ENCODE results near the gene NME9. TPM values are rescaled to one million over a fixed set of nuclear protein-coding genes. Genes with fewer than 3 reads are reported as not detected.

The NME9 gene
- total RNA-seq, 1 donor from 2014 or later: 0.48 TPM

- DNase-seq (ENCODE audit: low spot score): no peak
These were observed 46.8 kb downstream of the NME9 start for GRCh38 chr3:138282836-138283235.

- no peak for DNase-seq (ENCODE audit: low spot score)
These were observed 48.1 kb downstream of the NME9 start for GRCh38 chr3:138281561-138281960.

- no peak for DNase-seq (ENCODE audit: low spot score)
These were observed 58.4 kb downstream of the NME9 start for GRCh38 chr3:138271189-138271794.

GRCh38 chr3:138270245-138270644 lies 59.4 kb downstream of the NME9 start:
- no peak for DNase-seq (ENCODE audit: low spot score)

GRCh38 chr3:138267083-138267482 lies 62.6 kb downstream of the NME9 start:
- no peak for DNase-seq (ENCODE audit: low spot score)

GRCh38 chr3:138265745-138266144 lies 63.9 kb downstream of the NME9 start:
- DNase-seq (ENCODE audit: low spot score): no peak

- DNase-seq (ENCODE audit: low spot score): no peak
These were observed 66.5 kb downstream of the NME9 start for GRCh38 chr3:138263104-138263503.

- peak; percentile 6 for DNase-seq (ENCODE audit: low spot score)
These were observed 69.0 kb downstream of the NME9 start for GRCh38 chr3:138260611-138261010.

- no peak for DNase-seq (ENCODE audit: low spot score)
These were observed 70.5 kb downstream of the NME9 start for GRCh38 chr3:138259126-138259525.

GRCh38 chr3:138257986-138258385 lies 71.7 kb downstream of the NME9 start:
- peak; percentile 54 for DNase-seq (ENCODE audit: low spot score)

- no peak for DNase-seq (ENCODE audit: low spot score)
These were observed 73.6 kb downstream of the NME9 start for GRCh38 chr3:138256022-138256421.

GRCh38 chr3:138254216-138254615 lies 75.4 kb downstream of the NME9 start:
- no peak for DNase-seq (ENCODE audit: low spot score)

- DNase-seq (ENCODE audit: low spot score): no peak
These were observed 76.0 kb downstream of the NME9 start for GRCh38 chr3:138253609-138254008.

Other genes with a start within 250 kb of the NME9 start
- 15.9 TPM for gene DZIP1L, start 214.2 kb downstream of the NME9 start, total RNA-seq (ENCODE audit: insufficient read depth, low replicate concordance)
- 0.96 TPM for gene A4GNT, start 197.5 kb downstream of the NME9 start, total RNA-seq (ENCODE audit: insufficient read depth, low replicate concordance)
- 10.8 TPM for gene DBR1, start 154.9 kb downstream of the NME9 start, total RNA-seq (ENCODE audit: insufficient read depth, low replicate concordance)
- gene ARMC8, start 142.6 kb downstream of the NME9 start, total RNA-seq (ENCODE audit: insufficient read depth, low replicate concordance): 81.1 TPM
- 22.6 TPM for gene MRAS, start 18.7 kb upstream of the NME9 start, total RNA-seq (ENCODE audit: insufficient read depth, low replicate concordance)
- 4.1 TPM for gene ESYT3, start 104.8 kb upstream of the NME9 start, total RNA-seq (ENCODE audit: insufficient read depth, low replicate concordance)